WTC11 (cell line): Measurements from ENCODE around the gene CFAP57.

Experiments used
- ATF3 ChIP-seq: sonication (generic); formaldehyde crosslinking; conservative IDR thresholded peaks from 2 replicates; pipeline ENCODE4 v1.8.1; 2022; ENCODE audit warnings: mild to moderate bottlenecking, missing genetic modification reagents
- GABPB1 ChIP-seq: sonication (generic); formaldehyde crosslinking; IDR thresholded peaks from 2 replicates; pipeline ENCODE4 v1.8.1; 2023; ENCODE audit warnings: mild to moderate bottlenecking, missing genetic modification reagents
- NFE2L1 ChIP-seq: sonication (generic); formaldehyde crosslinking; IDR thresholded peaks from 2 replicates; pipeline ENCODE4 v1.8.1; 2023; ENCODE audit warnings: missing genetic modification reagents
- ZSCAN18 ChIP-seq: fragments of 250-450 bp; sonication (Bioruptor Pico); IDR thresholded peaks from 2 replicates; pipeline ENCODE4 v2.1.2; 2022; ENCODE audit warnings: mild to moderate bottlenecking, moderate library complexity

GRCh38 chr1:43221797-43222196 lies 49.7 kb downstream of the CFAP57 start:
- TF ChIP-seq ZSCAN18 (no peak), GABPB1 (no peak), NFE2L1 (CRISPR knock-in tag) (no peak), ATF3 (no peak)
